Keratinocyte (primary cell): ENCODE data around the gene MIF. TPM values are rescaled to one million over a fixed set of nuclear protein-coding genes. Genes with fewer than 3 reads are reported as not detected.

ENCODE experiments used
- DNase-seq: peaks from one replicate; pipeline ENCODE4 v3.0.0-alpha.2; 2011; ENCODE audit warnings: low read depth, missing footprints, low spot score
- FAIRE-seq: peaks from 2 replicates; lab custom pipeline; 2011; peaks lifted over from hg19 to GRCh38; lab: Jason Lieb, UNC
- H2AFZ ChIP-seq: 2 replicates; pipeline ENCODE4 v1.6.0; 2012; ENCODE audit warnings: low read length, control low read depth, inconsistent platforms; ENCODE audit not compliant: control insufficient read depth
- H3K27ac ChIP-seq: 2 replicates; pipeline ENCODE4 v1.5.1; 2011; ENCODE audit warnings: low read length; ENCODE audit not compliant: control insufficient read depth, insufficient read depth
- H3K27me3 ChIP-seq: 3 replicates; pipeline ENCODE4 v1.6.0; 2011; ENCODE audit warnings: low read length; ENCODE audit not compliant: control insufficient read depth, insufficient read depth; ENCODE audit errors: extremely low read depth
- H3K36me3 ChIP-seq, 2 experiments: 2 replicates in 1 of 2; 3 replicates in 1 of 2; pipeline ENCODE4 v1.5.1; 2011; ENCODE audit warnings: low read length in 2 of 2, mild to moderate bottlenecking in 1 of 2; ENCODE audit not compliant: control insufficient read depth in 2 of 2, insufficient read depth in 2 of 2; ENCODE audit errors: extremely low read depth in 1 of 2
- H3K4me1 ChIP-seq: 3 replicates; pipeline ENCODE4 v1.5.1; 2011; ENCODE audit warnings: low read length; ENCODE audit not compliant: control insufficient read depth, insufficient read depth; ENCODE audit errors: extremely low read depth
- H3K4me2 ChIP-seq: 3 replicates; pipeline ENCODE4 v1.6.0; 2011; ENCODE audit warnings: low read depth, low read length; ENCODE audit not compliant: control insufficient read depth, insufficient read depth; ENCODE audit errors: extremely low read depth
- H3K4me3 ChIP-seq, 3 experiments: fragments of 200-600 bp in 1 of 3; sonication (generic) in 1 of 3; 2 replicates in 2 of 3; 3 replicates in 1 of 3; pipeline ENCODE4 v1.5.1; 2011 to 2016; ENCODE audit warnings: low read length in 3 of 3, mild to moderate bottlenecking in 3 of 3, control low read depth in 2 of 3, inconsistent platforms in 1 of 3, low read depth in 1 of 3, mixed read lengths in 1 of 3, mixed run types in 1 of 3, moderate library complexity in 1 of 3; ENCODE audit not compliant: control insufficient read depth in 2 of 3, insufficient read depth in 2 of 3; ENCODE audit errors: extremely low read depth in 1 of 3
- H3K79me2 ChIP-seq: 2 replicates; pipeline ENCODE4 v1.6.0; 2012; ENCODE audit warnings: low read length; ENCODE audit not compliant: control insufficient read depth, insufficient read depth
- H3K9ac ChIP-seq: 3 replicates; pipeline ENCODE4 v1.6.0; 2011; ENCODE audit warnings: low read length; ENCODE audit not compliant: control insufficient read depth, insufficient read depth; ENCODE audit errors: extremely low read depth
- H3K9me1 ChIP-seq: 3 replicates; pipeline ENCODE4 v1.6.0; 2011; ENCODE audit warnings: low read length; ENCODE audit not compliant: control insufficient read depth, insufficient read depth; ENCODE audit errors: extremely low read depth
- H3K9me3 ChIP-seq: 2 replicates; pipeline ENCODE4 v1.5.1; 2012; ENCODE audit warnings: low read depth, low read length; ENCODE audit not compliant: control insufficient read depth
- H4K20me1 ChIP-seq: 3 replicates; pipeline ENCODE4 v1.6.0; 2011; ENCODE audit warnings: low read length; ENCODE audit not compliant: control insufficient read depth, insufficient read depth; ENCODE audit errors: extremely low read depth
- EZH2 ChIP-seq: IDR thresholded peaks from one replicate; pipeline ENCODE4 v1.6.1; 2012; ENCODE audit warnings: inconsistent platforms, mild to moderate bottlenecking, low read length, moderate library complexity
- dilution Hi-C: fragments of 300-500 bp; cut with MboI; formaldehyde crosslinking; loops from one replicate; pipeline ENCODE4 v1.7.0; 2020; ENCODE audit warnings: low sequenced_read_pairs; ENCODE audit not compliant: extremely low pct_ligation_motif_present
- polyA plus RNA-seq, 5 experiments: library from polyadenylated mRNA; depleted of rRNA in 3 of 5; stranded (reverse) in 3 of 5; stranded (forward) in 1 of 5; unstranded in 1 of 5; fragments of >200 nt; gene quantifications; 1 replicate in 1 of 5; 2 replicates in 3 of 5; 3 replicates in 1 of 5; pipeline versions ENCODE4 v1.2.1 to v1.2.3, GENCODE V29; 2011 to 2012; ENCODE audit warnings: missing spikeins in 2 of 5, low read depth in 1 of 5, low replicate concordance in 1 of 5
- TF ChIP-seq, protein P1 (sequence below), 3 experiments: IDR thresholded peaks in 1 of 3; conservative IDR thresholded peaks in 1 of 3; optimal IDR thresholded peaks in 1 of 3; 2 replicates in 2 of 3; 3 replicates in 1 of 3; pipeline versions ENCODE3 to v1.5.1; 2011; ENCODE audit warnings: low read length in 3 of 3, mild to moderate bottlenecking in 3 of 3, moderate library complexity in 2 of 3, control low read depth in 1 of 3, inconsistent platforms in 1 of 3; ENCODE audit not compliant: insufficient read depth in 2 of 3; ENCODE audit errors: extremely low read depth in 1 of 3

Gene MIF
- polyA plus RNA-seq, 1 donor (not counting 4 experiments of a cell fraction or from before 2014, with no cell fraction given), result 340 TPM

- H3K27me3 ChIP-seq, result no peaks in the 10 kb centered on the region
- no peak overlapping the region for H3K27ac ChIP-seq
- no peak for DNase-seq
- H3K9me1 ChIP-seq, result no peaks in the 10 kb centered on the region
- no peaks in the 10 kb centered on the region for H3K36me3 ChIP-seq
- TF ChIP-seq, protein P1, sequence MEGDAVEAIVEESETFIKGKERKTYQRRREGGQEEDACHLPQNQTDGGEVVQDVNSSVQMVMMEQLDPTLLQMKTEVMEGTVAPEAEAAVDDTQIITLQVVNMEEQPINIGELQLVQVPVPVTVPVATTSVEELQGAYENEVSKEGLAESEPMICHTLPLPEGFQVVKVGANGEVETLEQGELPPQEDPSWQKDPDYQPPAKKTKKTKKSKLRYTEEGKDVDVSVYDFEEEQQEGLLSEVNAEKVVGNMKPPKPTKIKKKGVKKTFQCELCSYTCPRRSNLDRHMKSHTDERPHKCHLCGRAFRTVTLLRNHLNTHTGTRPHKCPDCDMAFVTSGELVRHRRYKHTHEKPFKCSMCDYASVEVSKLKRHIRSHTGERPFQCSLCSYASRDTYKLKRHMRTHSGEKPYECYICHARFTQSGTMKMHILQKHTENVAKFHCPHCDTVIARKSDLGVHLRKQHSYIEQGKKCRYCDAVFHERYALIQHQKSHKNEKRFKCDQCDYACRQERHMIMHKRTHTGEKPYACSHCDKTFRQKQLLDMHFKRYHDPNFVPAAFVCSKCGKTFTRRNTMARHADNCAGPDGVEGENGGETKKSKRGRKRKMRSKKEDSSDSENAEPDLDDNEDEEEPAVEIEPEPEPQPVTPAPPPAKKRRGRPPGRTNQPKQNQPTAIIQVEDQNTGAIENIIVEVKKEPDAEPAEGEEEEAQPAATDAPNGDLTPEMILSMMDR (optimal IDR thresholded peaks at IDR 0.05 in 1 of 3, IDR thresholded peaks at IDR 0.05 in 1 of 3, conservative IDR thresholded peaks at IDR 0.05 in 1 of 3; ENCODE audit: extremely low read depth in 1 of 3, insufficient read depth in 2 of 3, low read length in 3 of 3), result no peak
- no peak for TF ChIP-seq EZH2
- peak overlapping the region; percentile 22 for H3K4me2 ChIP-seq
- peak overlapping the region; percentile 49 for H2AFZ ChIP-seq
- no peak overlapping the region for H3K4me3 ChIP-seq
- no peaks in the 10 kb centered on the region for H3K9me3 ChIP-seq
- dilution Hi-C loops, result no loop called here
- H3K79me2 ChIP-seq, result no peaks in the 10 kb centered on the region
- H3K9ac ChIP-seq, result no peak overlapping the region
- H3K4me1 ChIP-seq, result no peaks in the 10 kb centered on the region
- no peak for FAIRE-seq
- no peaks in the 10 kb centered on the region for H4K20me1 ChIP-seq
Observed at GRCh38 chr22:23882370-23882769, 11.8 kb upstream of the MIF start.

DNA sequence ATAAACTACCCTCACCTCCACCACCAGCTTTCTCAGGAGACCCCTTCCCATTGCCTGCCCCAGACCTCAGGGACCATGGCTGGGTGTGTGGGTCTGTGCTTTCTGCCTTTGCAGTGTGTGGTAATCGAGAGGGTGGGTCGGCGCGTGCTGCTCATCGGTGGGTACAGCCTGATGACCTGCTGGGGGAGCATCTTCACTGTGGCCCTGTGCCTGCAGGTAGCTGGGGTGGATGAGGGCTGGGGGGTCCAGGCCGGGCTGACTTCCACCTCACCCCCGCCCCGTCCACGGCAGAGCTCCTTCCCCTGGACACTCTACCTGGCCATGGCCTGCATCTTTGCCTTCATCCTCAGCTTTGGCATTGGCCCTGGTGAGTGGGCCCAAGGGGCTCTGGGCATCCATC is 10.5 kb upstream of the MIF start:
- no peak overlapping the region for H2AFZ ChIP-seq
- H3K9ac ChIP-seq, result no peak overlapping the region
- H3K27ac ChIP-seq, result no peak overlapping the region
- no peaks in the 10 kb centered on the region for H3K9me3 ChIP-seq
- H3K4me3 ChIP-seq, result no peak overlapping the region
- H3K36me3 ChIP-seq, result no peaks in the 10 kb centered on the region
- DNase-seq, result no peak
- H3K27me3 ChIP-seq, result no peaks in the 10 kb centered on the region
- FAIRE-seq, result no peak
- no peaks in the 10 kb centered on the region for H3K9me1 ChIP-seq
- no peak for TF ChIP-seq EZH2
- TF ChIP-seq, protein P1 (optimal IDR thresholded peaks at IDR 0.05 in 1 of 3, IDR thresholded peaks at IDR 0.05 in 1 of 3, conservative IDR thresholded peaks at IDR 0.05 in 1 of 3; ENCODE audit: extremely low read depth in 1 of 3, insufficient read depth in 2 of 3, low read length in 3 of 3), result no peak
- dilution Hi-C loops, result no loop called here
- peaks cover 8% of the 10 kb centered on the region for H3K4me1 ChIP-seq
- H3K79me2 ChIP-seq, result no peaks in the 10 kb centered on the region
- H4K20me1 ChIP-seq, result no peaks in the 10 kb centered on the region
- H3K4me2 ChIP-seq, result no peak overlapping the region
